ENCODE data around the gene LUZP2.
"Not testable (repeated sequence)": the region's sequence is repeated elsewhere in the genome, so short reads cannot be mapped to it uniquely, and the experiment has no call there.

The LUZP2 gene

GRCh38 chr11:24842308-24842707 is 345.5 kb downstream of the LUZP2 start:
- DNase-seq: no peak

- no peak for DNase-seq
These were observed 347.6 kb downstream of the LUZP2 start for GRCh38 chr11:24844406-24844805.

GRCh38 chr11:24848857-24849256 is 352.0 kb downstream of the LUZP2 start:
- DNase-seq: no peak

- DNase-seq: no peak
These were observed 359.1 kb downstream of the LUZP2 start for GRCh38 chr11:24855951-24856350.

- no peak for DNase-seq
These were observed 363.0 kb downstream of the LUZP2 start for GRCh38 chr11:24859801-24860300.

- DNase-seq: no peak
These were observed 364.6 kb downstream of the LUZP2 start for GRCh38 chr11:24861440-24861839.

GRCh38 chr11:24866743-24867142 is 369.9 kb downstream of the LUZP2 start:
- DNase-seq: no peak

- no peak for DNase-seq
These were observed 373.2 kb downstream of the LUZP2 start for GRCh38 chr11:24870048-24870447.

GRCh38 chr11:24872186-24872585 is 375.3 kb downstream of the LUZP2 start:
- no peak for DNase-seq

GRCh38 chr11:24872651-24873311 is 375.9 kb downstream of the LUZP2 start:
- DNase-seq: no peak

GRCh38 chr11:24880962-24881361 is 384.1 kb downstream of the LUZP2 start:
- DNase-seq: no peak

- DNase-seq: no peak
These were observed 388.8 kb downstream of the LUZP2 start for GRCh38 chr11:24885580-24886173.

GRCh38 chr11:24886880-24887619 is 390.2 kb downstream of the LUZP2 start:
- no peak for DNase-seq

GRCh38 chr11:24890426-24890825 is 393.6 kb downstream of the LUZP2 start:
- DNase-seq: no peak

- not testable (repeated sequence) for DNase-seq
These were observed 395.1 kb downstream of the LUZP2 start for GRCh38 chr11:24891845-24892492.

GRCh38 chr11:24896118-24896835 is 399.4 kb downstream of the LUZP2 start:
- DNase-seq: no peak

GRCh38 chr11:24900514-24900913 is 403.7 kb downstream of the LUZP2 start:
- DNase-seq: no peak

- DNase-seq: no peak
These were observed 404.2 kb downstream of the LUZP2 start for GRCh38 chr11:24900960-24901549.

- DNase-seq: no peak
These were observed 406.7 kb downstream of the LUZP2 start for GRCh38 chr11:24903555-24903954.

- DNase-seq: no peak
These were observed 428.2 kb downstream of the LUZP2 start for GRCh38 chr11:24925091-24925490.

GRCh38 chr11:24932110-24933000 is 435.5 kb downstream of the LUZP2 start:
- no peak for DNase-seq
